Chondrocyte (in vitro differentiated cells): ENCODE results near the gene MFSD12. TPM values are rescaled to one million over a fixed set of nuclear protein-coding genes. Genes with fewer than 3 reads are reported as not detected.
A peak's percentile ranks its signal among the peaks of the same experiment; 100 is the strongest.

Experiments used
- DNase-seq: peaks from one replicate; pipeline ENCODE4 v3.0.0; 2021; ENCODE audit warnings: mixed read lengths, low spot score
- H3K27ac Mint-ChIP-seq: one replicate; pipeline ENCODE4 v1.8.0; 2021; ENCODE audit warnings: mild to moderate bottlenecking, moderate library complexity, mixed read lengths; ENCODE audit not compliant: unreplicated experiment
- H3K27me3 Mint-ChIP-seq: 2 replicates; pipeline ENCODE4 v1.8.0; 2021; ENCODE audit warnings: low read depth, mixed read lengths
- H3K36me3 Mint-ChIP-seq: 2 replicates; pipeline ENCODE4 v1.8.0; 2021; ENCODE audit warnings: low read depth, mixed read lengths
- H3K4me1 Mint-ChIP-seq: 2 replicates; pipeline ENCODE4 v1.8.0; 2021; ENCODE audit warnings: low read depth, mild to moderate bottlenecking, mixed read lengths
- H3K4me3 Mint-ChIP-seq: one replicate; pipeline ENCODE4 v1.8.0; 2021; ENCODE audit warnings: mild to moderate bottlenecking, moderate library complexity, mixed read lengths; ENCODE audit not compliant: unreplicated experiment
- H3K9me3 Mint-ChIP-seq: 2 replicates; pipeline ENCODE4 v1.8.0; 2021; ENCODE audit warnings: low read depth, mixed read lengths
- CTCF ChIP-seq: fragments of 200-600 bp; sonication (generic); IDR thresholded peaks from 2 replicates; pipeline ENCODE4 v1.5.0; 2021; ENCODE audit warnings: antibody characterized with exemption, mild to moderate bottlenecking, moderate library complexity
- total RNA-seq: library from RNA; stranded (reverse); gene quantifications from 3 replicates; pipeline ENCODE4 v1.2.1, GENCODE V29; 2021

MFSD12 gene
- total RNA-seq, 1 donor from 2014 or later, result 98.4 TPM

- no peaks in the 10 kb centered on the region for H3K27me3 Mint-ChIP-seq
- H3K4me1 Mint-ChIP-seq, result peaks cover 31% of the 10 kb centered on the region
- H3K4me3 Mint-ChIP-seq, result no peak overlapping the region
- H3K9me3 Mint-ChIP-seq, result no peaks in the 10 kb centered on the region
- no peak for DNase-seq
- no peak overlapping the region for H3K27ac Mint-ChIP-seq
- no peaks in the 10 kb centered on the region for H3K36me3 Mint-ChIP-seq
- no peak for TF ChIP-seq CTCF
Measured at GRCh38 chr19:3503036-3503572, 54.3 kb downstream of the MFSD12 start.

- DNase-seq, result no peak
- H3K4me1 Mint-ChIP-seq, result peaks cover 22% of the 10 kb centered on the region
- H3K36me3 Mint-ChIP-seq, result peaks cover 2% of the 10 kb centered on the region
- no peaks in the 10 kb centered on the region for H3K27me3 Mint-ChIP-seq
- peaks cover 2% of the 10 kb centered on the region for H3K9me3 Mint-ChIP-seq
- no peak overlapping the region for H3K27ac Mint-ChIP-seq
- TF ChIP-seq CTCF, result no peak
- no peak overlapping the region for H3K4me3 Mint-ChIP-seq
Measured at GRCh38 chr19:3501780-3502179, 55.6 kb downstream of the MFSD12 start.

GRCh38 chr19:3500429-3501101 is 56.8 kb downstream of the MFSD12 start, which contains the start of gene DOHH:
TSS of gene DOHH (minus strand) at chr19:3500674. CDS start at chr19:3496814, 3,860 bp downstream.
- Mint-ChIP-seq H3K4me1 (peaks cover 19% of the 10 kb centered on the region), H3K36me3 (peaks cover 2% of the 10 kb centered on the region), H3K4me3 (peak within 1 kb of the TSS; percentile 83), H3K9me3 (peaks cover 2% of the 10 kb centered on the region), H3K27me3 (no peaks in the 10 kb centered on the region), H3K27ac (peak within 1 kb of the TSS; percentile 97)
- TF ChIP-seq CTCF, result no peak
- no peak for DNase-seq

- no peak for TF ChIP-seq CTCF
Measured at GRCh38 chr19:3499738-3500428, 57.5 kb downstream of the MFSD12 start.

GRCh38 chr19:3497757-3498520 is 59.4 kb downstream of the MFSD12 start:
- DNase-seq, result no peak
- peaks cover 17% of the 10 kb centered on the region for H3K4me1 Mint-ChIP-seq
- no peak for TF ChIP-seq CTCF
- peaks cover 9% of the 10 kb centered on the region for H3K36me3 Mint-ChIP-seq
- peaks cover 2% of the 10 kb centered on the region for H3K9me3 Mint-ChIP-seq
- H3K27me3 Mint-ChIP-seq, result no peaks in the 10 kb centered on the region
- H3K27ac Mint-ChIP-seq, result no peak overlapping the region
- no peak overlapping the region for H3K4me3 Mint-ChIP-seq

More at GRCh38 chr19:3499738-3500428, 57.5 kb downstream of the MFSD12 start:
- DNase-seq, result no peak
- H3K9me3 Mint-ChIP-seq, result peaks cover 2% of the 10 kb centered on the region
- H3K36me3 Mint-ChIP-seq, result peaks cover 6% of the 10 kb centered on the region
- peak overlapping the region; percentile 83 for H3K4me3 Mint-ChIP-seq
- H3K4me1 Mint-ChIP-seq, result peaks cover 17% of the 10 kb centered on the region
- no peaks in the 10 kb centered on the region for H3K27me3 Mint-ChIP-seq
- H3K27ac Mint-ChIP-seq, result peak overlapping the region; percentile 97
